Suprapubic skin (tissue), 4 donors: ENCODE results near the gene CCM2.

Source experiments
- EP300 ChIP-seq: sonication (generic); formaldehyde crosslinking; IDR thresholded peaks from one replicate; pipeline ENCODE4 v1.6.1; 2017; ENCODE audit warnings: antibody characterized with exemption
- POLR2AphosphoS5 ChIP-seq, 3 donors: sonication (generic); formaldehyde crosslinking; IDR thresholded peaks; one replicate each; pipeline ENCODE4 v1.6.1; 2017; ENCODE audit warnings: antibody characterized with exemption in 3 of 3
- TF ChIP-seq, protein P1 (sequence below), 2 donors: fragments of 200-600 bp in 1 of 2; fragments of 450-650 bp in 1 of 2; sonication (generic) in 1 of 2; IDR thresholded peaks; one replicate each; pipeline ENCODE4 v1.5.1; 2016 to 2019; ENCODE audit warnings: antibody characterized with exemption in 2 of 2, mild to moderate bottlenecking in 1 of 2, moderate library complexity in 1 of 2

DNA sequence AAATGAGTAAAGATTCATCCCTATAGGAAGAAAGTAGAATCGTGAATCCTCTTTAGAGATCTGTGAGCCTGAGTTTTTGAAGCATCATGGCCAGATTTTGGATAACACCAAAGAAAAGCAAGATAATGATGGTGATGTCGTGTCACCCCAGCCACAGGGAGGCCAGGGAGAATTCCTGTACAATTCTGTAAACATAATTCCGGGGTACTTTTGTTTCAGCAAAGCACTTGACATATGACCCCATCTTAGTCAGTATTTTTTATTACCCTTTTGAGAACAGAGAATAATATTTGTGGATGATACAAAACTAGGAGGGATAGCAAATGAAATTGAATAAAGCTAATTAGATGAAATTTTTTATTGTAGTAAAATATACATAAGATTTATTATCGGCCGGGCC is 55.0 kb downstream of the CCM2 start:
- TF ChIP-seq, protein P1, sequence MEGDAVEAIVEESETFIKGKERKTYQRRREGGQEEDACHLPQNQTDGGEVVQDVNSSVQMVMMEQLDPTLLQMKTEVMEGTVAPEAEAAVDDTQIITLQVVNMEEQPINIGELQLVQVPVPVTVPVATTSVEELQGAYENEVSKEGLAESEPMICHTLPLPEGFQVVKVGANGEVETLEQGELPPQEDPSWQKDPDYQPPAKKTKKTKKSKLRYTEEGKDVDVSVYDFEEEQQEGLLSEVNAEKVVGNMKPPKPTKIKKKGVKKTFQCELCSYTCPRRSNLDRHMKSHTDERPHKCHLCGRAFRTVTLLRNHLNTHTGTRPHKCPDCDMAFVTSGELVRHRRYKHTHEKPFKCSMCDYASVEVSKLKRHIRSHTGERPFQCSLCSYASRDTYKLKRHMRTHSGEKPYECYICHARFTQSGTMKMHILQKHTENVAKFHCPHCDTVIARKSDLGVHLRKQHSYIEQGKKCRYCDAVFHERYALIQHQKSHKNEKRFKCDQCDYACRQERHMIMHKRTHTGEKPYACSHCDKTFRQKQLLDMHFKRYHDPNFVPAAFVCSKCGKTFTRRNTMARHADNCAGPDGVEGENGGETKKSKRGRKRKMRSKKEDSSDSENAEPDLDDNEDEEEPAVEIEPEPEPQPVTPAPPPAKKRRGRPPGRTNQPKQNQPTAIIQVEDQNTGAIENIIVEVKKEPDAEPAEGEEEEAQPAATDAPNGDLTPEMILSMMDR (IDR thresholded peaks at IDR 0.05) = no peak
- TF ChIP-seq EP300 (no peak), POLR2AphosphoS5 (IDR thresholded peaks at IDR 0.05) (no peak)
